Measurements from ENCODE around the gene COG5.

GRCh38 chr7:107472116-107472515 is 91.6 kb downstream of the COG5 start:
- TF ChIP-seq POLR2A (IDR thresholded peaks at IDR 0.05) (no peak), CTCF (IDR thresholded peaks at IDR 0.05) (no peak), POLR2AphosphoS5 (IDR thresholded peaks at IDR 0.05; ENCODE audit: insufficient read depth in 1 of 2, low read depth in 1 of 2) (no peak)
